ENCODE measurements around the gene CDK5RAP1.

DNA sequence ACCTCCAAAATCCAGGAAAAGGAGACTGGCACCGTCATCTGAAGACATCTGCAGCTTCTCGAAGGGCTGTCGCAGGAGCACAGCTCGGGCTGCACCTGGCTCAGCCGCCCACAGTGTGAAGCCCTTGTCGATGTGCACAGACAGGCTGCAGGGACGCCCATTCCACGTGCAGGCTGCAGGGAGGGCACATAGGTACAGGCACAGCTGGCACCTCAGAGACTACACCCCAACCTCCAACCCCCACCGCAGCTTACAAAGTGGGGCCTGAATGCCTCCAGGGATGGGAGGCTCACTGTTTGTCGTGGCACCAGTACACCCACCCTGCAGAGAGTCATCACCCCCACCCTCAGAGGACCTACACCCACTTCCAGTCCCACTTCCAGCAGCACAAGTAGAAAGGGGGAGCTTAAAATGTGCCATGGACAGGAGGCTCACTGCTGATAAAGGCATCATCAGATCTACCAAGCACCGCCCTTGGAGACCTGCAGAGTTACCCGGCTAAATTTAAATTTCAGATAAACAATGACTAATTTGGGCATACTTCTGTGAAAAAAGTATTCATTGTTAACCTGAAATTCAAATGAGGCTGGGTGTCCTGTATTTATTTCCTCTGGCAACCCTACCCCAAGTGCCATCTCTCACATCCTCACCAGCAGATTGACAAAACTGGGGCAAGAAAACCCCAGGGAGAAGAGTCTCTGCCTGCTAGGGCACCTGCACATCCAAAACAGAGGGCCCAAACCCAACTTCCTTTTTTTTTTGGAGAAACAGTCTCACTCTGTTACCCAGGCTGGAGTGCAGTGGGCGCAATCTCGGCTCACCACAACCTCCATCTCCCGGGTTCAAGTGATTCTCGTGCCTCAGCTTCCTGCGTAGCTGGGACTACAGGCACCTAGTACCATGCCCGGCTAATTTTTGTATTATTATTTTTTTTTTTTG, 7.7 kb upstream of the CDK5RAP1 start:
- no peak for TF ChIP-seq GLIS3 (CRISPR knock-in tag; IDR thresholded peaks at IDR 0.05)
- no peak for TF ChIP-seq CSDC2 (CRISPR knock-in tag; IDR thresholded peaks at IDR 0.05)
